ENCODE measurements around the gene EXO5.
"Not testable (repeated sequence)": the region's sequence is repeated elsewhere in the genome, so short reads cannot be mapped to it uniquely, and the experiment has no call there.

Gene EXO5, protein sequence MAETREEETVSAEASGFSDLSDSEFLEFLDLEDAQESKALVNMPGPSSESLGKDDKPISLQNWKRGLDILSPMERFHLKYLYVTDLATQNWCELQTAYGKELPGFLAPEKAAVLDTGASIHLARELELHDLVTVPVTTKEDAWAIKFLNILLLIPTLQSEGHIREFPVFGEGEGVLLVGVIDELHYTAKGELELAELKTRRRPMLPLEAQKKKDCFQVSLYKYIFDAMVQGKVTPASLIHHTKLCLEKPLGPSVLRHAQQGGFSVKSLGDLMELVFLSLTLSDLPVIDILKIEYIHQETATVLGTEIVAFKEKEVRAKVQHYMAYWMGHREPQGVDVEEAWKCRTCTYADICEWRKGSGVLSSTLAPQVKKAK

DNA sequence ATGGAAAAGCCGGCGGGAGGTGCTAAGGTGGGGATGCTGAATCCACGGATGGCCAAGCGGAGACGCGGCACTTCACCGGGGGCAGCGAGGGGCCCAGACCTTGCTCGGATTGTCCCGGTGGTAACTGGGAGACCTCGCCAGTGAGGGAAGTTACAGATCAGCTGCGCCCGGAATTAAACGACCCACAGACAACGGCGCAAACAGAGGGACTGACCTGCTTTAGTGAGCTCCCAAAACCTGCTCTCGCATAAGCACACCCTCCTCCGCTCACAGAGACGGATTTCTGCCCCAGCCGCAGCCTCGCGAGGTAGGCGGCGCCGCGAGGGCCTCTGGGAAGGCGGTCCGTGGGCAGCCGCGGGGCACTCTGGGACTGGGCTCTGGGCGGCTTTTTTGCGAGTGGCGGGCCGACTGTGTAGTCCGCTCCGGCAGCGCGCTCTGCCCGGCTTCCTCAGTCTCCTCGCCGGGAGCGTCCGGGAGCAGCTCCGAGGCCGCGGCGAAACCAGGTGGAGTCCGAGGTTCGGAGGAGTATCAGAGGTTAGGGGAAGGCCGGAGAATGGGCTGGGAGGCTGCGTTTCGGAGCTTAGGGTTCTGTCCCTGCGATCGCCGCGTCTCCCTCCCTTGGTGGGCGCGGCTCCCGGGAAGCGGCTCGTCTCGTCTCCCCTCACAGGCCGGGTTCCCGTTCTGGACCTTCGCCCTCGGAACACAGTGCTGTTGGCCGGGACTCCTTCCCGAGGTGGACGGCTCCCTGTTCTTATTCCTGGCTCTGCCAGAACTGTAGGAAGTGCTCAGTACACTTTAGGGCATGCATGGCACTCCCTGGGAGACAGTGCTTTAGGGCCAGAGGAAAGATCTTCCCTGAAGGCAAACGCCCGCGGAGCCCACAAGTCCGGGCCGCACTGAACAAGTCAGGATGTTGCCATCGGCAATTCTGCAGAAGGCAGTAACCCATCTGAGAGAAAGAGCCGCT lies at the start of gene EXO5:
TSS of gene EXO5 (plus strand) at position 393 of the 967 bp plus-strand sequence. CDS start 5,778 bp downstream, outside the sequence.
- H3K27me3 ChIP-seq (ENCODE audit: low read depth, low read length), result no peaks in the 10 kb centered on the region
- H3K36me3 ChIP-seq (ENCODE audit: control insufficient read depth in 1 of 2, insufficient read depth in 2 of 2, low read length in 2 of 2), result peaks cover 0 to 14% of the 10 kb centered on the region in 2 donors
- H3K9me3 ChIP-seq (ENCODE audit: control insufficient read depth in 1 of 2, low read length in 2 of 2), result peaks cover 2 to 3% of the 10 kb centered on the region in 2 donors

DNA sequence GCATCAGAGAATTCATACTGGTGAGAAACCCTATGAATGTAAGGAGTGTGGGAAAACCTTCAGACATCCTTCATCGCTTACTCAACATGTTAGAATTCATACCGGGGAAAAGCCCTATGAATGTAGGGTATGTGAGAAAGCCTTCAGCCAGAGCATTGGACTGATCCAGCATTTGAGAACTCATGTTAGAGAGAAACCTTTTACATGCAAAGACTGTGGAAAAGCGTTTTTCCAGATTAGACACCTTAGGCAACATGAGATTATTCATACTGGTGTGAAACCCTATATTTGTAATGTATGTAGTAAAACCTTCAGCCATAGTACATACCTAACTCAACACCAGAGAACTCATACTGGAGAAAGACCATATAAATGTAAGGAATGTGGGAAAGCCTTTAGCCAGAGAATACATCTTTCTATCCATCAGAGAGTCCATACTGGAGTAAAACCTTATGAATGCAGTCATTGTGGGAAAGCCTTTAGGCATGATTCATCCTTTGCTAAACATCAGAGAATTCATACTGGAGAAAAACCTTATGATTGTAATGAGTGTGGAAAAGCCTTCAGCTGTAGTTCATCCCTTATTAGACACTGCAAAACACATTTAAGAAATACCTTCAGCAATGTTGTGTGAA lies 45.5 kb upstream of the EXO5 start:
- H3K4me1 ChIP-seq (ENCODE audit: control insufficient read depth in 1 of 2, insufficient read depth in 2 of 2, low read length in 2 of 2), result no peaks in the 10 kb centered on the region
- H3K36me3 ChIP-seq (ENCODE audit: control insufficient read depth in 1 of 2, insufficient read depth in 2 of 2, low read length in 2 of 2), result peaks cover 10 to 53% of the 10 kb centered on the region in 2 donors
- peaks cover 66 to 95% of the 10 kb centered on the region in 2 donors for H3K9me3 ChIP-seq (ENCODE audit: control insufficient read depth in 1 of 2, low read length in 2 of 2)
- no peaks in the 10 kb centered on the region for H3K27me3 ChIP-seq (ENCODE audit: low read depth, low read length)
- H3K27ac ChIP-seq (ENCODE audit: low read length), result no peak overlapping the region
- peak overlapping the region in 1 of 2 donors; percentile 44 for H3K4me3 ChIP-seq (ENCODE audit: low read depth in 1 of 2, low read length in 2 of 2)

More for the DNA sequence above, at the start of gene EXO5:
- H3K4me3 ChIP-seq (ENCODE audit: low read depth in 1 of 2, low read length in 2 of 2), result peak within 1 kb of the TSS; percentile 78 to 85
- H3K4me1 ChIP-seq (ENCODE audit: control insufficient read depth in 1 of 2, insufficient read depth in 2 of 2, low read length in 2 of 2), result peaks cover 7 to 10% of the 10 kb centered on the region in 2 donors
- peak within 1 kb of the TSS; percentile 45 for H3K27ac ChIP-seq (ENCODE audit: low read length)

DNA sequence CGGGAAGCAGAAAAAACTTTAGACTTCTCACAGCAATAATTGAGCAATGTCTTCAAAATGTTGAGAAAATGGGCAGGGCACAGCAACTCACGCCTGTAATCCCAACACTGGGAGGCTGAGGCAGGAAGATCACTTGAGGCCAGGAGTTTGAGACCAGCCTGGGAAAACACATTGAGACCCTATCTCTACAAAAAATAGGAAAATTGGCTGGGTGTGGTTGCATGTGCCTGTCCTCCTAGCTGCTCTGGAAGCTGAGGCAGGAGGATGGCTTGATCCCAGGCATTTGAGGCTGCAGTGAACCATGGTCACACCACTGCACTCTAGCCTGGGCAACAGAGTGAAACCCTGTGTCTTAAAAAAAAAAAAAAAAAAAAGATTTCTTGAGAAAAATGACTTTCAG lies 39.2 kb upstream of the EXO5 start:
- peaks cover 49 to 59% of the 10 kb centered on the region in 2 donors for H3K9me3 ChIP-seq (ENCODE audit: control insufficient read depth in 1 of 2, low read length in 2 of 2)
- H3K4me3 ChIP-seq (ENCODE audit: low read depth in 1 of 2, low read length in 2 of 2), result peak overlapping the region in 1 of 2 donors; percentile 7
- H3K27me3 ChIP-seq (ENCODE audit: low read depth, low read length), result no peaks in the 10 kb centered on the region
- no peak overlapping the region for H3K27ac ChIP-seq (ENCODE audit: low read length)
- peaks cover 0 to 6% of the 10 kb centered on the region in 2 donors for H3K36me3 ChIP-seq (ENCODE audit: control insufficient read depth in 1 of 2, insufficient read depth in 2 of 2, low read length in 2 of 2)
- no peaks in the 10 kb centered on the region for H3K4me1 ChIP-seq (ENCODE audit: control insufficient read depth in 1 of 2, insufficient read depth in 2 of 2, low read length in 2 of 2)

DNA sequence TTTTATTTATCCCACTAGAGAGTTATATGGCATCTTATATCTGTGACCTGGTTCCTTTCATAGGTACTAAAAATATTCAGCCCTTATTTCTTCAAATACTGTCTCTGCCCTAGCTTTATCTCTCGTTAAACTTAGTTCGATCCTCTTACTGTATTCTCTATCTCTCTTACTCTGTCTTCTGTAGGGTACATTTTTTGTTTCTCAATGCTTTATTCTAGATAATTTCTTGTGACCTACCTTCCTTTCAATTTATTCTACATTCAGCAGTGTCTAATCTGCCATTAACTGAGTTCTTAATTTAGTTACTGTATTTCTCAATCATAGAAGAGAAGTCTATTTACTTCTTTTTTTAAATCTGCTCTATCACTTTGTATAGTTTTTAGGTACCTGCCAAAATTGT lies 33.3 kb upstream of the EXO5 start:
- H3K36me3 ChIP-seq (ENCODE audit: control insufficient read depth in 1 of 2, insufficient read depth in 2 of 2, low read length in 2 of 2), result no peaks in the 10 kb centered on the region
- H3K4me1 ChIP-seq (ENCODE audit: control insufficient read depth in 1 of 2, insufficient read depth in 2 of 2, low read length in 2 of 2), result peaks cover 0 to 10% of the 10 kb centered on the region in 2 donors
- H3K27ac ChIP-seq (ENCODE audit: low read length), result no peak overlapping the region
- no peak overlapping the region for H3K4me3 ChIP-seq (ENCODE audit: low read depth in 1 of 2, low read length in 2 of 2)
- H3K27me3 ChIP-seq (ENCODE audit: low read depth, low read length), result no peaks in the 10 kb centered on the region
- peaks cover 7 to 20% of the 10 kb centered on the region in 2 donors for H3K9me3 ChIP-seq (ENCODE audit: control insufficient read depth in 1 of 2, low read length in 2 of 2)

DNA sequence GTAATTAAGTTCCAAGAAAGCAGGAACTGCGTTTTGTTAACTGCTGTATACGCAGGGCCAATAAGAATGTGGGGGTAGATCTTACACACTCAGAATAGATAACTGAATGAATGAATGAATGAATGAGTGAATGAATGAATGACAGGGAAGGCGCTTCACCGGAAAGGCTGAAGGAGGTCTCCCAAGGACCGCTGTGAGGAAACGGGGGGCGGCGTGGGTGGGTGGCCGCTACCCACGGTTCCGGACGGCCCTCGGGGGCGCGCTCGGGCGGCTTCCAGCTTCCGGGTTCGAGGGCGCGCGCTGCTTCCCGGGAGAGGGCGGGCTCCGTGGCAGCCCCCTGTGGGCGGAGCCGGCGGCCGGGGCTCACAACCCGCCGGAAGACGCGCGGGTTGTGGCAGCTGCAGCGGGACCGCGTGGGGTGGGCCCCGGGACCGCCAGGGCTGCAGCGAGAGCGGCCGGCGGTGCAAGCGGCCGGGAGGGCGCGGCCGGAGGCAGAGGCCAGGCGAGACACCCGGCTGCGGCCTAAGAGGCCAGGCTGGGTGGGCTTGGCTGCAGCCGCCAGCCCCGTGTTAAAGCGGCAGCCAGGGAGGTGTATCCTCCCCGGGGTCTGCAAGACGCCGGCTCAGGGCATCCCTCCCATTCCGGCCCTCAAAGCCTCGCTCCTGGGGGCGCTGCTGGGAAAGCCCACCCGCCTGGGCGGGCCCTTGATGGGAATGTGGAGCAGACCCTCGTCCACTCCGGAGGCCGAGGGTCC lies 31.5 kb upstream of the EXO5 start, which contains the start of gene ZFP69:
TSS of gene ZFP69 (plus strand) at position 367 of the 754 bp plus-strand sequence. CDS start 2,072 bp downstream, outside the sequence.
- Histone ChIP-seq H3K27me3 (ENCODE audit: low read depth, low read length) (no peaks in the 10 kb centered on the region), H3K36me3 (ENCODE audit: control insufficient read depth in 1 of 2, insufficient read depth in 2 of 2, low read length in 2 of 2) (peaks cover 2 to 13% of the 10 kb centered on the region in 2 donors), H3K27ac (ENCODE audit: low read length) (peak within 1 kb of the TSS; percentile 43), H3K4me3 (ENCODE audit: low read depth in 1 of 2, low read length in 2 of 2) (peak within 1 kb of the TSS; percentile 82 to 98), H3K4me1 (ENCODE audit: control insufficient read depth in 1 of 2, insufficient read depth in 2 of 2, low read length in 2 of 2) (peaks cover 0 to 10% of the 10 kb centered on the region in 2 donors), H3K9me3 (ENCODE audit: control insufficient read depth in 1 of 2, low read length in 2 of 2) (peaks cover 3 to 18% of the 10 kb centered on the region in 2 donors)

DNA sequence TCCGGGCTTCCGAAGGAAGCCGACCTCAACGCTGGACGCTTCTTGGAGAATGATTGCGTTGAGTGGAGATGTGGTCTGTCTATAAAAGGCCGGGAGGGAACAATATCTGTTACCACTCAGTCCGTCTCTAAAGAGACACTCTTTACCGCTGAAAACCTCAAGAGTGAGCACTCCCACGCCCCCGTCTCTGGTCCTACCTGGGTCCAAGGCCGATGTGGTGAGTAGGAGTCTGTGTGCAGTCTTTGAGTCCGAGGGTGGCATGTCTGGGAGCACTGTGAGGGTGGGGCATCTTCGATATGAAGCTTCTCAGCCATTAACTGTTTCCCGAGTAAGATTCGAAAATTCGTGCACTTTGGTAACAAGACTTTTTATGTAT lies 30.9 kb upstream of the EXO5 start:
- Histone ChIP-seq H3K27ac (ENCODE audit: low read length) (peak overlapping the region; percentile 43), H3K27me3 (ENCODE audit: low read depth, low read length) (no peaks in the 10 kb centered on the region), H3K4me3 (ENCODE audit: low read depth in 1 of 2, low read length in 2 of 2) (peak overlapping the region; percentile 74 to 98), H3K9me3 (ENCODE audit: control insufficient read depth in 1 of 2, low read length in 2 of 2) (peaks cover 3 to 16% of the 10 kb centered on the region in 2 donors), H3K4me1 (ENCODE audit: control insufficient read depth in 1 of 2, insufficient read depth in 2 of 2, low read length in 2 of 2) (peaks cover 0 to 10% of the 10 kb centered on the region in 2 donors), H3K36me3 (ENCODE audit: control insufficient read depth in 1 of 2, insufficient read depth in 2 of 2, low read length in 2 of 2) (peaks cover 8 to 19% of the 10 kb centered on the region in 2 donors)

DNA sequence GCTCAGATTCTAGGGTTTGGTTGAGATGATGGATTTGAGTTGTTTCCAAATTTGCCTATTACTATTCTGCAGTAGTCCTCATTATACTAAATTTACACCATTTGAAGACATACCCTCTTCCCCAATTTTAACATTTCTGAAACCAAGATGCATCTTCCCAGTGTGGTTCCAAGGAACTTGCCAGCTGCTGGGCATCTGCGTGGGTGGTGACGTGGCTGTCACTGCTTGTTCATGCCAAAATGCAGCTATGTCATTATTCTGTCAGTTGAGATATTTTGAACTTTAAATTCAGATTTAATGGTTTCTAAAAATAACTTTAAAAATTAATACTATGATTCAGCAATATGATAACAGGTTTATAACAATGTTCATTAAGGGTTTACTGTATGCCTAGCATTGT lies 30.3 kb upstream of the EXO5 start:
- Histone ChIP-seq H3K4me1 (ENCODE audit: control insufficient read depth in 1 of 2, insufficient read depth in 2 of 2, low read length in 2 of 2) (peaks cover 0 to 10% of the 10 kb centered on the region in 2 donors), H3K4me3 (ENCODE audit: low read depth in 1 of 2, low read length in 2 of 2) (peak overlapping the region; percentile 74 to 98), H3K36me3 (ENCODE audit: control insufficient read depth in 1 of 2, insufficient read depth in 2 of 2, low read length in 2 of 2) (peaks cover 10 to 25% of the 10 kb centered on the region in 2 donors), H3K9me3 (ENCODE audit: control insufficient read depth in 1 of 2, low read length in 2 of 2) (peaks cover 3 to 10% of the 10 kb centered on the region in 2 donors), H3K27me3 (ENCODE audit: low read depth, low read length) (no peaks in the 10 kb centered on the region), H3K27ac (ENCODE audit: low read length) (no peak overlapping the region)

DNA sequence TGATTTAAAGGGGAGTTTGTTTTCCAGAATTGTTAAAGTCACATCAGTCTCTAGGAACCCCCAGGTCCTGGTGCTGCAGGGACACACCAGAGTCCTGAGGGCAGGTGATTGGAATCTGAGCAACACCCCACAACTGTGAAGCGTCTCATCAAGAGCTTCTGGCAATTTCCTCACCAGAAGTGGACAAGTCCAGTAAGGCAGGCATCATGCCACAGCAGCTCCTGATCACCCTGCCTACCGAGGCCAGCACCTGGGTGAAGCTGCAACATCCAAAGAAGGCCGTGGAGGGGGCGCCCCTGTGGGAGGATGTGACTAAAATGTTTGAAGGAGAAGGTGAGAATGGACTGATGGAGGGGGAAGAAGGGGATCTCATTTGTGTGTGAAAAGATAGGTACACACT lies 29.4 kb upstream of the EXO5 start:
- Histone ChIP-seq H3K27me3 (ENCODE audit: low read depth, low read length) (no peaks in the 10 kb centered on the region), H3K4me3 (ENCODE audit: low read depth in 1 of 2, low read length in 2 of 2) (no peak overlapping the region), H3K27ac (ENCODE audit: low read length) (no peak overlapping the region), H3K4me1 (ENCODE audit: control insufficient read depth in 1 of 2, insufficient read depth in 2 of 2, low read length in 2 of 2) (peaks cover 0 to 10% of the 10 kb centered on the region in 2 donors), H3K36me3 (ENCODE audit: control insufficient read depth in 1 of 2, insufficient read depth in 2 of 2, low read length in 2 of 2) (peaks cover 10 to 29% of the 10 kb centered on the region in 2 donors), H3K9me3 (ENCODE audit: control insufficient read depth in 1 of 2, low read length in 2 of 2) (peaks cover 3 to 8% of the 10 kb centered on the region in 2 donors)

DNA sequence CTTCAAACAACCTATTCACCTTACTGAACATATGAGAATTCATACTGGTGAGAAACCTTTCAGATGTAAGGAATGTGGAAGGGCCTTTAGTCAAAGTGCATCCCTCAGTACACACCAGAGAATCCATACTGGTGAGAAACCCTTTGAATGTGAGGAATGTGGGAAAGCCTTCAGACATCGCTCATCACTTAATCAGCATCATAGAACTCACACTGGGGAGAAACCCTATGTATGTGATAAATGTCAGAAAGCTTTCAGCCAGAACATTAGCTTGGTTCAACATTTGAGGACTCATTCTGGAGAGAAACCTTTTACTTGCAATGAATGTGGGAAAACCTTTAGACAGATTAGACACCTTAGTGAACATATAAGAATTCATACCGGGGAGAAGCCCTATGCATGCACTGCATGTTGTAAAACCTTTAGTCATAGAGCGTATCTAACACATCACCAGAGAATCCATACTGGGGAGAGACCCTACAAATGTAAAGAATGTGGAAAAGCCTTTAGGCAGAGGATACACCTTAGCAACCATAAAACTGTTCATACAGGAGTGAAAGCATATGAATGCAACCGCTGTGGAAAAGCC lies 13.2 kb upstream of the EXO5 start:
- no peak overlapping the region for H3K27ac ChIP-seq (ENCODE audit: low read length)
- peaks cover 19 to 69% of the 10 kb centered on the region in 2 donors for H3K36me3 ChIP-seq (ENCODE audit: control insufficient read depth in 1 of 2, insufficient read depth in 2 of 2, low read length in 2 of 2)
- peaks cover 37 to 51% of the 10 kb centered on the region in 2 donors for H3K9me3 ChIP-seq (ENCODE audit: control insufficient read depth in 1 of 2, low read length in 2 of 2)
- H3K4me1 ChIP-seq (ENCODE audit: control insufficient read depth in 1 of 2, insufficient read depth in 2 of 2, low read length in 2 of 2), result no peaks in the 10 kb centered on the region
- H3K4me3 ChIP-seq (ENCODE audit: low read depth in 1 of 2, low read length in 2 of 2), result peak overlapping the region; percentile 22 to 51
- no peaks in the 10 kb centered on the region for H3K27me3 ChIP-seq (ENCODE audit: low read depth, low read length)

DNA sequence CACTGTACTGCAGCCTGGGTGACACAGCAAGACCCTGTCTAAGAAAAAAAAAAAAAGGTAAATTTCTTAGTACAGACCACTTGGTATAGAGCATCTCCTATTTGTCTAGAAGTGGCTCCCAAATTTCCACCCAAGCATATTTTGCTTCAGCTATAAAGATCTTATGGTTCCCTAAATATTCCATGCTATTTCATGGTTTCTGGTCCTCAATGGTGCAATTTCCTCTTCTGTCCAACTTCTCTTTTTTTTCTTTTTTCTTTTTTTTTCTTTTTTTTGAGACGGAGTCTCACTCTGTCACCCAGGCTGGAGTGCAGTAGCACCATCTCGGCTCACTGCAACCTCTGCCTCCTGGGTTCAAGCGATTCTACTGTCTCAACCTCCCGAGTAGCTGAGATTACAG lies 5.9 kb upstream of the EXO5 start:
- Histone ChIP-seq H3K36me3 (ENCODE audit: control insufficient read depth in 1 of 2, insufficient read depth in 2 of 2, low read length in 2 of 2) (peaks cover 0 to 26% of the 10 kb centered on the region in 2 donors), H3K9me3 (ENCODE audit: control insufficient read depth in 1 of 2, low read length in 2 of 2) (peaks cover 22 to 26% of the 10 kb centered on the region in 2 donors)
- not testable (repeated sequence) for H3K27ac ChIP-seq (ENCODE audit: low read length); H3K27me3 ChIP-seq (ENCODE audit: low read depth, low read length); H3K4me3 ChIP-seq (ENCODE audit: low read depth in 1 of 2, low read length in 2 of 2); H3K4me1 ChIP-seq (ENCODE audit: control insufficient read depth in 1 of 2, insufficient read depth in 2 of 2, low read length in 2 of 2)

Measured in muscle layer of duodenum (tissue), 2 donors.